ENCODE data around the gene SCN1B.
A peak's percentile ranks its signal among the peaks of the same experiment; 100 is the strongest.

Gene SCN1B

GRCh38 chr19:34994286-34994642 is 36.0 kb upstream of the SCN1B start:
- no peaks in the 10 kb centered on the region for H3K9me3 ChIP-seq (replicated peaks; ENCODE audit: insufficient read depth, low read length)
- H3K79me2 ChIP-seq (ENCODE audit: low read length), result no peaks in the 10 kb centered on the region
- no peak overlapping the region for H3K27ac ChIP-seq (ENCODE audit: low read length)
- H3F3A ChIP-seq (ENCODE audit: insufficient read depth, low read length), result no peaks in the 10 kb centered on the region
- peak overlapping the region; percentile 10; the same call in 1 of the 2 replicates for H2AFZ ChIP-seq (ENCODE audit: low read length)
- H3K4me3 ChIP-seq (ENCODE audit: low read length), result no peak overlapping the region
- no peak for DNase-seq
- H3K27me3 ChIP-seq (replicated peaks; ENCODE audit: insufficient read depth, low read length), result peaks cover 8% of the 10 kb centered on the region; the same call in 1 of the 2 replicates
- no peak overlapping the region for H3K9ac ChIP-seq (ENCODE audit: low read length)
- H3K4me1 ChIP-seq (ENCODE audit: low read length), result 0 out of 2 replicates have a peak, but pooled peaks cover 10% of the 10 kb centered on the region
- no peak overlapping the region for H3K4me2 ChIP-seq (ENCODE audit: low read depth, low read length)
- H3K36me3 ChIP-seq (replicated peaks; ENCODE audit: insufficient read depth, low read length), result no peaks in the 10 kb centered on the region
- TF ChIP-seq CTCF (IDR thresholded peaks at IDR 0.05; ENCODE audit: low read length) (no peak), EZH2 (optimal IDR thresholded peaks at IDR 0.05; ENCODE audit: low read depth, low read length) (no peak), EZH2phosphoT487 (IDR thresholded peaks at IDR 0.05; ENCODE audit: low read length) (no peak)
- no peaks in the 10 kb centered on the region for H4K20me1 ChIP-seq (ENCODE audit: insufficient read depth, low read length)
- H3K9me2 ChIP-seq (replicated peaks; ENCODE audit: insufficient read depth, low read length), result no peaks in the 10 kb centered on the region

GRCh38 chr19:34994643-34995541 is 35.4 kb upstream of the SCN1B start:
- DNase-seq, result no peak
- Histone ChIP-seq H3K27ac (ENCODE audit: low read length) (no peak overlapping the region), H3K4me2 (ENCODE audit: low read depth, low read length) (no peak overlapping the region), H3F3A (ENCODE audit: insufficient read depth, low read length) (no peaks in the 10 kb centered on the region), H3K4me1 (ENCODE audit: low read length) (0 out of 2 replicates have a peak, but pooled peaks cover 10% of the 10 kb centered on the region), H3K9me2 (replicated peaks; ENCODE audit: insufficient read depth, low read length) (no peaks in the 10 kb centered on the region), H4K20me1 (ENCODE audit: insufficient read depth, low read length) (no peaks in the 10 kb centered on the region), H3K36me3 (replicated peaks; ENCODE audit: insufficient read depth, low read length) (no peaks in the 10 kb centered on the region), H3K9ac (ENCODE audit: low read length) (no peak overlapping the region; the same call in 1 of the 2 replicates), H2AFZ (ENCODE audit: low read length) (peak overlapping the region; percentile 10; the same call in 1 of the 2 replicates), H3K4me3 (ENCODE audit: low read length) (no peak overlapping the region), H3K27me3 (replicated peaks; ENCODE audit: insufficient read depth, low read length) (peaks cover 8% of the 10 kb centered on the region; the same call in 1 of the 2 replicates), H3K9me3 (replicated peaks; ENCODE audit: insufficient read depth, low read length) (no peaks in the 10 kb centered on the region), H3K79me2 (ENCODE audit: low read length) (no peaks in the 10 kb centered on the region)
- TF ChIP-seq CTCF (IDR thresholded peaks at IDR 0.05; ENCODE audit: low read length), result no peak
- TF ChIP-seq EZH2phosphoT487 (IDR thresholded peaks at IDR 0.05; ENCODE audit: low read length), result no peak
- no peak for TF ChIP-seq EZH2 (optimal IDR thresholded peaks at IDR 0.05; ENCODE audit: low read depth, low read length)

- TF ChIP-seq CTCF (IDR thresholded peaks at IDR 0.05; ENCODE audit: low read length) (no peak), EZH2phosphoT487 (IDR thresholded peaks at IDR 0.05; ENCODE audit: low read length) (no peak), EZH2 (optimal IDR thresholded peaks at IDR 0.05; ENCODE audit: low read depth, low read length) (no peak)
- Histone ChIP-seq H3F3A (ENCODE audit: insufficient read depth, low read length) (no peaks in the 10 kb centered on the region), H3K9me3 (replicated peaks; ENCODE audit: insufficient read depth, low read length) (no peaks in the 10 kb centered on the region), H3K9ac (ENCODE audit: low read length) (no peak overlapping the region), H3K4me1 (ENCODE audit: low read length) (0 out of 2 replicates have a peak, but pooled peaks cover 10% of the 10 kb centered on the region), H3K4me2 (ENCODE audit: low read depth, low read length) (no peak overlapping the region), H3K9me2 (replicated peaks; ENCODE audit: insufficient read depth, low read length) (no peaks in the 10 kb centered on the region), H2AFZ (ENCODE audit: low read length) (no peak overlapping the region), H3K4me3 (ENCODE audit: low read length) (no peak overlapping the region), H3K36me3 (replicated peaks; ENCODE audit: insufficient read depth, low read length) (no peaks in the 10 kb centered on the region), H3K27ac (ENCODE audit: low read length) (no peak overlapping the region), H4K20me1 (ENCODE audit: insufficient read depth, low read length) (no peaks in the 10 kb centered on the region), H3K79me2 (ENCODE audit: low read length) (no peaks in the 10 kb centered on the region), H3K27me3 (replicated peaks; ENCODE audit: insufficient read depth, low read length) (peaks cover 4% of the 10 kb centered on the region; the same call in 1 of the 2 replicates)
- no peak for DNase-seq
These were observed 34.7 kb upstream of the SCN1B start for GRCh38 chr19:34995551-34995950.
